Activated T-cell treated with anti-CD3 and anti-CD28 coated beads, Interleukin-2, amount 50 U/mL, for 72 hours (primary cell): ENCODE results near the gene PDIK1L. TPM values are rescaled to one million over a fixed set of nuclear protein-coding genes. Genes with fewer than 3 reads are reported as not detected.
A peak's percentile ranks its signal among the peaks of the same experiment; 100 is the strongest.

Experiments used
- ATAC-seq, 2 donors: fragments of 150-1000 bp; cut with Tn5 transposase; replicated peaks in 1 of 2; 2 replicates each; pipeline ENCODE4 v1.10.0; 2021; ENCODE audit warnings: moderate library complexity in 2 of 2, mild to moderate bottlenecking in 1 of 2
- DNase-seq, 2 donors: peaks; one replicate each; pipeline ENCODE4 v3.0.0; 2021 to 2022; ENCODE audit warnings: mixed read lengths in 1 of 2
- H3K27ac Mint-ChIP-seq: one replicate; pipeline ENCODE4 v1.8.0; 2022; ENCODE audit warnings: mild to moderate bottlenecking, moderate library complexity, mixed read lengths
- H3K27me3 Mint-ChIP-seq: one replicate; pipeline ENCODE4 v1.8.0; 2022; ENCODE audit warnings: low read depth, mixed read lengths
- H3K36me3 Mint-ChIP-seq, 2 donors: one replicate each; pipeline ENCODE4 v1.8.0; 2022; ENCODE audit warnings: mixed read lengths in 2 of 2, mild to moderate bottlenecking in 1 of 2; ENCODE audit not compliant: insufficient read depth in 2 of 2
- H3K4me1 Mint-ChIP-seq: one replicate; pipeline ENCODE4 v1.8.0; 2022; ENCODE audit warnings: low read depth, mixed read lengths
- H3K4me3 Mint-ChIP-seq, 2 donors: one replicate each; pipeline ENCODE4 v1.8.0; 2022; ENCODE audit warnings: mild to moderate bottlenecking in 2 of 2, mixed read lengths in 2 of 2, moderate library complexity in 2 of 2
- H3K9me3 Mint-ChIP-seq, 2 donors: one replicate each; pipeline ENCODE4 v1.8.0; 2022; ENCODE audit warnings: mixed read lengths in 2 of 2
- total RNA-seq, 2 donors: library from RNA; stranded (reverse); gene quantifications; one replicate each; pipeline ENCODE4 v1.2.3, GENCODE V29; 2022

PDIK1L gene
- total RNA-seq, 2 donors from 2014 or later, result 17.9 to 22.5 TPM

DNA sequence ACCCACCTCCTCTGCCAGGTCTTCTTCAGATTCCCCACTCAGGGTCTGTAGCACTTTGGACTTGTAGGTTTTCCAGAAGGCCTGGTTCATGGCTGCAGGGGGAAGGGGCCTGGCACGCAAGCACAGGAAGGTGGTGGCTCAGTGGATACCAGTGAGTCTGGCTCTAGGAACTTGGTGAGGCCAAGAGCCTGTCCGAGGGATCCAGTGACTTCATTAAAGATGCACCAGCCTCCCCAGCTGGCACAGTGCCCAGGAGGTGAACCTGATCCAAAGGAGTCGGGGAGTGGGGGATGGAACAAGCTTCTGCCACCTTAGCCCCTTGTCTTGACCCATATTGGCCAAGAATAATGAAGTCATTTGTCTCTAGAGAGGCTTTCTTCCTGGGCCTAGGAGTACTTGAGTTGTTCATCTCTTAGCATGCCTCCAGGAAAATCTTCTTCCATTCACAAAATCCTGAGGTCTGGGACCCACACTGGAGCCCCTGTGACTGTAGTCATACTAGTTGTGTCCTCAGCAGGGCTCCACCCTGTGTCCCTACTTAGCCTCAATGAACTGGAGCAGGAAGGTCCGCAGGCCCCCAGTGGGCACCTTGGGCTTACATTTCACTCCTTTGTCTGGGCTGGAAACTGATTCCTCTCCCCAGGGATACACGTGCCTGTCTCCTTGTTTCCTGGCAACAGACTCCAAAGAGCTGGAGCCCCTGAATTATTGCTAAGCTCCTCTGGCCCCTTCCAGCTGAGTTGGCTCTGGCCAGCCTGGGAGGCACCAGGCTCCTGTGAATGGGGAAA, 57.0 kb downstream of the PDIK1L start, which contains the start of gene C1orf232:
C1orf232 (minus strand) TSS at position 554 of the 788 bp plus-strand sequence; CDS start at position 90, 464 bp downstream.
- Mint-ChIP-seq H3K27ac (peak within 1 kb of the TSS; percentile 56), H3K36me3 (no peaks in the 10 kb centered on the region)
- no peak for ATAC-seq

DNA sequence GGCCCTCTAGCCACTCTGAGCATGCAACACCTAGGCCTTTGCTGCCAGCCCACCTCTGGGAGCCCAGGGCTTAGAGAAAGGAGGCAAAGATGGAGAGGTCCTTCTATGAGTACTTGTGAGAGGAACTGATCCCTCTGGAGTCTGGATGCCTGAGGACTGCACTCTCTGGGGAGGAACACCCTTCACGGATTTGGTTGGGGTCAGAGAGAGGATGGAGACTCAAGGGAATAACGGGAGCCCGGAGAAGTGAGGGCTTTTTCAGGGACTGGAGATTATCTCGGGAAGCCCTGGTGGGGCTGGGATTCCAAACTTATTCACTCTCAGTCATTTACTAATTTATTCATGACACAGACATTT, 57.6 kb downstream of the PDIK1L start:
- Mint-ChIP-seq H3K4me1 (peaks cover 42% of the 10 kb centered on the region), H3K4me3 (peak overlapping the region; percentile 92 to 93), H3K27ac (peak overlapping the region; percentile 56), H3K9me3 (no peaks in the 10 kb centered on the region), H3K36me3 (no peaks in the 10 kb centered on the region), H3K27me3 (peaks cover 9% of the 10 kb centered on the region)
- no peak for DNase-seq
- no peak for ATAC-seq

More for the DNA sequence above, 57.0 kb downstream of the PDIK1L start, which contains the start of gene C1orf232:
- H3K9me3 Mint-ChIP-seq, result no peaks in the 10 kb centered on the region
- H3K4me1 Mint-ChIP-seq, result peaks cover 36% of the 10 kb centered on the region
- peak within 1 kb of the TSS; percentile 92 to 93 for H3K4me3 Mint-ChIP-seq
- DNase-seq, result no peak
- H3K27me3 Mint-ChIP-seq, result peaks cover 13% of the 10 kb centered on the region

GRCh38 chr1:26169669-26170471, 58.2 kb downstream of the PDIK1L start, which contains the start of gene ZNF593:
ZNF593 (plus strand) TSS chr1:26169908; CDS start chr1:26169984, 76 bp downstream.
- Mint-ChIP-seq H3K4me1 (peaks cover 39% of the 10 kb centered on the region), H3K36me3 (no peaks in the 10 kb centered on the region), H3K27me3 (peaks cover 5% of the 10 kb centered on the region), H3K27ac (peak within 1 kb of the TSS; percentile 78), H3K9me3 (no peaks in the 10 kb centered on the region), H3K4me3 (peak within 1 kb of the TSS; percentile 92 to 93)
- DNase-seq, result peak; percentile 91 to 95
- ATAC-seq, result peak; percentile 94 to 98

GRCh38 chr1:26170472-26170821, 58.8 kb downstream of the PDIK1L start:
- Mint-ChIP-seq H3K36me3 (no peaks in the 10 kb centered on the region), H3K4me1 (peaks cover 33% of the 10 kb centered on the region), H3K27ac (peak overlapping the region; percentile 78), H3K27me3 (no peaks in the 10 kb centered on the region), H3K9me3 (no peaks in the 10 kb centered on the region), H3K4me3 (peak overlapping the region; percentile 92 to 93)
- no peak for ATAC-seq
- DNase-seq, result no peak

DNA sequence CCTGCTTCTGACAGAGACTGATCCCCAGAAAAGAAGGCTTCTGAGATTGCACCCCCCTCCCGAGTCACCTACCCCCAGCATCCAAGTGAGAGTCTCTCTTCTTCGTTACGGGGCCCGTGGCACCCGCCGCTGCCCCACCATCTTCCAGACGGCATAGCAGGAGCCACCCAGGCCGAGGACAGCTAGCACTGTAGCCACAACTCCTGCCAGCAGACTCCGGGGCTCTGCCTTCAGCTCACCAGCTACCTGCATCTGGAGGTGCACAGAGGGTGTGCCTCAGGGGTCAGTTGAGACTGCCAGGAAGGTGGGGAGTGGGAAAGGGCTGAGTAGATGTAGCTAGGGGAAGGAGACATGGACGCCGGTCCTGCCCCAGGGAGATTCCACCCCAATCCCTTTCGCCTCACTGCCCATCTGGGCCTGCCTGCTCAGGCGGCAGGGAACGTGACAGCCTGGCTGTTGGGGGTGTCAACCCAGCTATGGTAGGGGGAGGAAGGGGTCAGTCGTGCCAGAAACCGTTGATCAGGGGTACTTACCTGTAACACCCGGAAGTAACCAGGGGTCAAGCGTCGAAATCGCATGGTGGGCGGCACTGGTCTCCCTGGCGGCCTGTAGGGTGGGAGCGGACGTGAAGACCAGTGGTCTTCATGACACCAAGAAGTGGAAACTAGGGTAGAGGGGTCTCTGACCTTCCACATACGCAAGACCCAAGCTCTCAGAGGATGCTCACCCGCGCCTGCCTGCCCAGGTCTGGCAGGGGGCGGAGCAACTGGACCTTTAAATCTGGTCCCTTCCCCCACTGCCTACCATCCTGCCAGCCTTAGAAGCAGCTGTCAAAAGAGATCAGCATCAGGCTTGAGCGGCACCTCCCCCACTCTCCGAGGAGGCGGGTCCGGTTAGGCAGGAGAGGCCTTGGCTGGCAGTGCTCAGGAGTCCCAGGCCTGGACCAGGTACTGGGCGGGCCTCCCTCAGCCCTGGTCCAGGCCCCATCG, 59.8 kb downstream of the PDIK1L start, which contains the start of gene ZNF593OS:
ZNF593OS (minus strand) TSS at position 749 of the 989 bp plus-strand sequence; CDS start at position 578, 171 bp downstream.
- no peaks in the 10 kb centered on the region for H3K36me3 Mint-ChIP-seq
- no peaks in the 10 kb centered on the region for H3K9me3 Mint-ChIP-seq
- H3K4me3 Mint-ChIP-seq, result peak within 1 kb of the TSS; percentile 92 to 93
- DNase-seq (no peak), ATAC-seq (no peak)
- H3K27me3 Mint-ChIP-seq, result no peaks in the 10 kb centered on the region
- H3K27ac Mint-ChIP-seq, result no peak within 1 kb of the TSS
- H3K4me1 Mint-ChIP-seq, result peaks cover 28% of the 10 kb centered on the region

Other genes starting within 250 kb of the PDIK1L start
- 1 to 10 TPM; 4.6 to 5.1 TPM for gene PAQR7, start 236.1 kb upstream of the PDIK1L start, total RNA-seq
- gene STMN1, start 205.4 kb upstream of the PDIK1L start, total RNA-seq, result 100 to 1,000 TPM; 379 to 478 TPM
- 10 to 100 TPM in 1 of 2 donors, 1 to 10 TPM in 1; 8.4 to 10.1 TPM for gene PAFAH2, start 113.8 kb upstream of the PDIK1L start, total RNA-seq
- gene EXTL1, start 90.0 kb upstream of the PDIK1L start, total RNA-seq, result not detected
- not detected for gene SLC30A2, start 65.7 kb upstream of the PDIK1L start, total RNA-seq
- under 1 TPM in 1 of 2 donors, not detected in 1; 0.35 TPM for gene TRIM63, start 44.2 kb upstream of the PDIK1L start, total RNA-seq
- not detected for gene FAM110D, start 47.3 kb downstream of the PDIK1L start, total RNA-seq
- gene C1orf232, start 57.1 kb downstream of the PDIK1L start, total RNA-seq, result not detected
- 10 to 100 TPM; 34.1 to 42.4 TPM for gene ZNF593, start 58.1 kb downstream of the PDIK1L start, total RNA-seq
- gene ZNF593OS, start 60.0 kb downstream of the PDIK1L start, total RNA-seq, result not detected
- 1 to 10 TPM; 1.1 to 5.0 TPM for gene CNKSR1, start 65.7 kb downstream of the PDIK1L start, total RNA-seq
- under 1 TPM in 1 of 2 donors, not detected in 1; 0.19 TPM for gene CATSPER4, start 78.8 kb downstream of the PDIK1L start, total RNA-seq
- gene CEP85, start 122.4 kb downstream of the PDIK1L start, total RNA-seq, result 10 to 100 TPM; 30.8 to 34.6 TPM
- 100 to 1,000 TPM; 148 to 165 TPM for gene SH3BGRL3, start 168.3 kb downstream of the PDIK1L start, total RNA-seq
- gene UBXN11, start 194.8 kb downstream of the PDIK1L start, total RNA-seq, result 10 to 100 TPM; 19.1 to 19.3 TPM
- 100 to 1,000 TPM; 213 to 245 TPM for gene CD52, start 206.1 kb downstream of the PDIK1L start, total RNA-seq
- gene CRYBG2, start 242.3 kb downstream of the PDIK1L start, total RNA-seq, result 1 to 10 TPM; 1.6 to 2.3 TPM